Karpas-422 (cell line): ENCODE data around the gene PCSK4. TPM values are rescaled to one million over a fixed set of nuclear protein-coding genes. Genes with fewer than 3 reads are reported as not detected.
"Not testable (repeated sequence)": the region's sequence is repeated elsewhere in the genome, so short reads cannot be mapped to it uniquely, and the experiment has no call there.

ENCODE experiments used
- DNase-seq: peaks from one replicate; pipeline ENCODE4 v3.0.0-alpha.2; 2015
- H2AFZ ChIP-seq: fragments of 200-600 bp; sonication (generic); 2 replicates; pipeline ENCODE4 v1.6.1; 2014; ENCODE audit warnings: antibody characterized with exemption, low read length, mixed read lengths
- H3K27ac ChIP-seq: fragments of 200-600 bp; sonication (generic); 2 replicates; pipeline ENCODE4 v1.5.1; 2014; ENCODE audit warnings: mild to moderate bottlenecking, low read length, moderate library complexity
- H3K27me3 ChIP-seq: fragments of 200-600 bp; sonication (generic); 2 replicates; pipeline ENCODE4 v1.6.1; 2014; ENCODE audit warnings: low read length, mixed read lengths
- H3K36me3 ChIP-seq: fragments of 200-600 bp; sonication (generic); 2 replicates; pipeline ENCODE4 v1.6.1; 2014; ENCODE audit warnings: low read length, mixed read lengths; ENCODE audit not compliant: insufficient read depth
- H3K4me1 ChIP-seq: fragments of 200-600 bp; sonication (generic); 2 replicates; pipeline ENCODE4 v1.6.1; 2014; ENCODE audit warnings: mild to moderate bottlenecking, low read length, mixed read lengths
- H3K4me2 ChIP-seq: fragments of 200-600 bp; sonication (generic); 2 replicates; pipeline ENCODE4 v1.6.1; 2014; ENCODE audit warnings: low read length, low read depth, mild to moderate bottlenecking; ENCODE audit not compliant: poor library complexity, severe bottlenecking
- H3K4me3 ChIP-seq: fragments of 200-600 bp; sonication (generic); 2 replicates; pipeline ENCODE4 v1.5.1; 2014; ENCODE audit warnings: mild to moderate bottlenecking, antibody characterized with exemption, low read length, mixed read lengths
- H3K79me2 ChIP-seq: fragments of 200-600 bp; sonication (generic); 2 replicates; pipeline ENCODE4 v1.6.1; 2014; ENCODE audit warnings: mild to moderate bottlenecking, low read length, mixed read lengths
- H3K9ac ChIP-seq: fragments of 200-600 bp; sonication (generic); 2 replicates; pipeline ENCODE4 v1.6.0; 2014; ENCODE audit warnings: low read length
- H3K9me2 ChIP-seq: fragments of 200-600 bp; sonication (generic), shearing (Covaris generic); replicated peaks from 2 replicates; pipeline ENCODE4 v1.6.0; 2014; ENCODE audit warnings: mild to moderate bottlenecking, low read length, moderate library complexity; ENCODE audit not compliant: insufficient read depth
- H3K9me3 ChIP-seq: fragments of 300-700, 200-600 bp; sonication (generic); 2 replicates; pipeline ENCODE4 v1.6.1; 2014; ENCODE audit warnings: low read length, mixed read lengths
- H4K20me1 ChIP-seq: fragments of 200-600 bp; sonication (generic); 2 replicates; pipeline ENCODE4 v1.6.1; 2014; ENCODE audit warnings: mild to moderate bottlenecking, antibody characterized with exemption, low read length, low read depth; ENCODE audit not compliant: insufficient read depth
- total RNA-seq: library from RNA; depleted of rRNA; stranded (reverse); fragments of >200 nt; shearing (Covaris generic); gene quantifications from 2 replicates; pipeline ENCODE4 v1.2.3, GENCODE V29; 2014; ENCODE audit warnings: low replicate concordance

Gene PCSK4
- total RNA-seq, 1 experiment from 2014 or later, result 2.0 TPM

DNA sequence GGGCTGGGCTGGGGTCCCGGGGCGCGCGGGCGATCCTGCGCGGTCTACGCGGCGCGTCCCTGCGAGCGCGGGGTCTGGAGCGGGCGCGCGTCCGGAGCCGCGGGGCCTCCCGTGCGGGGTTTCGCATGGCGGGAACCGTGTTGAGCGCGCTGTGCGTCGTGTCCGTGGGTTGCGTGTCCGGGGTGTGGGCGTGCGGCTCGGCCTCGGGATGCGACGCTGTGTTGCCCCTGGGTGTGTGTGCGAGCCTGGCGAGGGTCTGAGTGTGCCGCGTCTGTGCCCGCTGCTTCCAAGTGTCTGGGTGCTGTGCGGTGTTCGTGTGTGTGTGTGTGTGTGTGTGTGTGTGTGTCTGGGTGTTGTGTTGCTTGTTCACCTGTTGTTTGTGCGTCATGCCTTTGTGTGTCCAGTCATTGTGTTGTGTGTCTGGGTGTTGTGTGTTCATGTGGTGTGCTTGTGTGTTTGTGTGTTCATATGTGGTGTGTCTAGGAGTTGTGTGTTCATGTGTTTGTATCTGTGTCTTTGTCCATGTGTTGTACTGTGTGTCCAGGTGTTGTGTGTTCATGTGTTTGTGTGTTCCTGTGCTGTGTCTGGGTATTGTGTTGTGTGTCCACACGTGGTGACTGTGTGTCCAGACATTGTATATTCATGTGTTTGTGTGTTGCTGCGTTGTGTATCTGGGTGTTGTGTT lies 34.3 kb upstream of the PCSK4 start:
- Histone ChIP-seq H3K27me3 (no peaks in the 10 kb centered on the region), H3K36me3 (no peaks in the 10 kb centered on the region), H3K9me2 (no peaks in the 10 kb centered on the region), H3K4me3 (no peak overlapping the region), H3K9ac (no peak overlapping the region), H3K79me2 (no peaks in the 10 kb centered on the region), H4K20me1 (no peaks in the 10 kb centered on the region), H3K4me1 (no peaks in the 10 kb centered on the region; the same call in 1 of the 2 replicates), H3K9me3 (no peaks in the 10 kb centered on the region), H3K4me2 (no peak overlapping the region), H3K27ac (no peak overlapping the region), H2AFZ (no peak overlapping the region)
- no peak for DNase-seq

DNA sequence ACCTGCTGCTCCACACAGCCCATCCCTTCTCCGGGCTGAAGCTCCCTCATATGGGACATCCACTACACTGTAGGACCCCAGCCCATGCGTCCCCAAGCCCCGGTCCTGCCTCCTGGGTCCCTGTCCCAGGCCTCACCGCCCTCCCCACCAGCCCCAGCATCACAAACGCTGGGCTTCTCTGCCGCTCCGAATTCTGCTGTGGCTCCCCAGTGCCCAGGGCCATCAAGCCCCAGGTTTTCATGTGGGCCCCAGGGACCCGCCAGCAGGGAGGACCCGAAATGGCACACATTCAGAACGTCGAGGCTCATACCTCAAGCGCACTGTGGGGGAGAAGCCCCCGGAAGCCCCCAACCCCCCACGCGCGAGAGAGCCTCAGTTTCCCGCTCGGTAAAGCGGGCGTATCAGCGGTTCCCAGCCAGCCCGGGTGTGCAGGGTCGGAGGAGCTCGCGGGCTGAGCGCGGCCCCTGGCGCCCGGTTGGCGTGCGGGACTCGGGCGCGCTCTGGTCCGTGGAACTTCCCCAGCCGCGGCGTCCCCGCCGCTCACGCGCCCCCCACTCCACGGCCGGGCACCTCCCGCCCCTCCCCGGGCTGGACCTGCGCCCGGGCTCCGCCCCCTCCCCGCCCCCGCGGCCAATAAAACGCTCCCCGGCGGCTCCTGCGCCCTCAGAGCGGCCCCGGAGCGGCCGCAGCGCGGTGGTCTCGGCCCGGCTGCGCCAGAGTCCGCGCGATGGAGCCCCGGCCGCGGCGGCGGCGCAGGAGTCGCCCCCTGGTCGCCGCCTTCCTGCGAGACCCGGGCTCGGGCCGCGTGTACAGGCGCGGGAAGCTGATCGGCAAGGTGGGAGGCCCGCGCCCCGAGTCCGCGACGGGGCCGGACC lies 33.5 kb upstream of the PCSK4 start, which contains the start of gene PLK5:
PLK5 (plus strand) TSS at position 666 of the 875 bp plus-strand sequence. CDS start 2,920 bp downstream, outside the sequence.
- Histone ChIP-seq H3K4me1 (no peaks in the 10 kb centered on the region; the same call in 1 of the 2 replicates), H2AFZ (no peak within 1 kb of the TSS), H3K4me2 (no peak within 1 kb of the TSS), H3K27ac (no peak within 1 kb of the TSS), H3K27me3 (no peaks in the 10 kb centered on the region), H3K4me3 (no peak within 1 kb of the TSS), H3K79me2 (no peaks in the 10 kb centered on the region), H3K9ac (no peak within 1 kb of the TSS), H3K9me2 (no peaks in the 10 kb centered on the region), H4K20me1 (no peaks in the 10 kb centered on the region), H3K9me3 (no peaks in the 10 kb centered on the region), H3K36me3 (no peaks in the 10 kb centered on the region)
- DNase-seq, result no peak

DNA sequence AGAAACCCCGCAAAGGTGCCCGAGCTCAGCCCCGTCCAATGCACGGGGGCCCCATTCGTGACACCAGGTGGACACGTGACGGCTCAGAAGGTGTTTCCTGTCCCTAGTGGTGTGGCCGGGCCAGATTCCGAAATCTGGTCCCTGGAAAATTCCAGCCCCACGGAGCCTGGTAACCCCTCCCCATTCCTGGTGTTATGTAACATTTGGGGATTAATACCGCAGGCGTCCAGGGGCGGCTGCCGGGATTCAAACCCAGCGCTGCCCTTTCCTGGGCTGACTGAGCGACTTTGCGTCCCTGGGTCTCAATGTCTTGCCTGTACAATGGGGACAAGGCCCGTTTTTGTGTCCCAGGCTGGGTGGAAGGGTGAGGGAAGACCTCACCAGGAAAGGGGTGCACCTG lies 32.7 kb upstream of the PCSK4 start:
- H3K9me3 ChIP-seq, result no peaks in the 10 kb centered on the region
- H3K27ac ChIP-seq, result no peak overlapping the region
- no peaks in the 10 kb centered on the region for H3K9me2 ChIP-seq
- no peak overlapping the region for H3K4me3 ChIP-seq
- DNase-seq, result no peak
- no peaks in the 10 kb centered on the region for H3K79me2 ChIP-seq
- no peak overlapping the region for H3K4me2 ChIP-seq
- H4K20me1 ChIP-seq, result no peaks in the 10 kb centered on the region
- no peaks in the 10 kb centered on the region for H3K27me3 ChIP-seq
- no peak overlapping the region for H2AFZ ChIP-seq
- H3K4me1 ChIP-seq, result no peaks in the 10 kb centered on the region; the same call in 1 of the 2 replicates
- H3K36me3 ChIP-seq, result no peaks in the 10 kb centered on the region
- H3K9ac ChIP-seq, result no peak overlapping the region

DNA sequence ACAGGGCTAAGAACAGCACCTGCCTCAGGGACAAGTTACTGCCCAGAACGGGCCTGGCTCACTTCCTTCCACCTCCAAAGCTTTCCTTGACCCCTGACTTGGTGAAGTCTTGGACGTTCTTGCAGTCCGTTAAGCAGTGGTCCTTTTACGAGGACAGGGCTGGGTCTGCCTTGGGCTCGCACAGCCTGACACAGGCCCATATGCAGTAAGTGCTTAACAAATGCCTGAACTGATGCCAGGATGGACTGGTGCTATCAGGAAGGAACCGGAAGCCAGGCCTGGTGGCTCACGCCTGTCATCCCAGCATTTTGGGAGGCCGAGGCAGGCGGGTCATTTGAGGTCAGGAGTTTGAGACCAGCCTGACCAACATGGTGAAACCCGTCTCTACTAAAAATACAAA lies 31.9 kb upstream of the PCSK4 start:
- Histone ChIP-seq H4K20me1 (no peaks in the 10 kb centered on the region), H3K9me3 (no peaks in the 10 kb centered on the region), H3K9me2 (no peaks in the 10 kb centered on the region), H3K27me3 (no peaks in the 10 kb centered on the region), H3K36me3 (no peaks in the 10 kb centered on the region), H3K27ac (no peak overlapping the region), H3K4me2 (no peak overlapping the region), H3K4me1 (no peaks in the 10 kb centered on the region; the same call in 1 of the 2 replicates), H3K9ac (no peak overlapping the region), H3K4me3 (no peak overlapping the region), H2AFZ (no peak overlapping the region), H3K79me2 (no peaks in the 10 kb centered on the region)
- no peak for DNase-seq

DNA sequence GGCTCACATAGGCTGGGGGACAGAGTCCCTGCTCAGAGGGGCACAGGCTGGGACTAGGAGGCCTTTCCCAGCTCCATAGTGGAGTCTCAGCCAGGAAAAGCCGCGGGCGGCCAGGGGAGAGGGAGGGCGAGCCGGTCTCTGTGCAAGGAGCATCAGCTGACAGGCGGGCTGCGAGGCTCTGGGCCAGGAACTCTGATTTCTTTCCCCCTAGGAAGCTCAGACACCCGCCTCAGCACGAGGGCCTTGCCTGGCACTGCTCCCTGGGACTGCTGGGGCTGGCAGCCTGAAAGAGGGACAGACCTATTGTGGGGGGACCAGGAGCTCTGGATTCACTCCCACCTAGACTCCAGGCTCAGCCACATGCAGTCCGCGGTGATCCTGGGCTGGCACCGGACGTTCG lies 31.5 kb upstream of the PCSK4 start:
- Histone ChIP-seq H3K4me2 (no peak overlapping the region), H3K79me2 (no peaks in the 10 kb centered on the region), H3K27ac (no peak overlapping the region), H3K9me2 (no peaks in the 10 kb centered on the region), H2AFZ (no peak overlapping the region), H3K4me3 (no peak overlapping the region), H4K20me1 (no peaks in the 10 kb centered on the region), H3K27me3 (no peaks in the 10 kb centered on the region), H3K9ac (no peak overlapping the region), H3K4me1 (no peaks in the 10 kb centered on the region; the same call in 1 of the 2 replicates), H3K9me3 (no peaks in the 10 kb centered on the region), H3K36me3 (no peaks in the 10 kb centered on the region)
- no peak for DNase-seq

DNA sequence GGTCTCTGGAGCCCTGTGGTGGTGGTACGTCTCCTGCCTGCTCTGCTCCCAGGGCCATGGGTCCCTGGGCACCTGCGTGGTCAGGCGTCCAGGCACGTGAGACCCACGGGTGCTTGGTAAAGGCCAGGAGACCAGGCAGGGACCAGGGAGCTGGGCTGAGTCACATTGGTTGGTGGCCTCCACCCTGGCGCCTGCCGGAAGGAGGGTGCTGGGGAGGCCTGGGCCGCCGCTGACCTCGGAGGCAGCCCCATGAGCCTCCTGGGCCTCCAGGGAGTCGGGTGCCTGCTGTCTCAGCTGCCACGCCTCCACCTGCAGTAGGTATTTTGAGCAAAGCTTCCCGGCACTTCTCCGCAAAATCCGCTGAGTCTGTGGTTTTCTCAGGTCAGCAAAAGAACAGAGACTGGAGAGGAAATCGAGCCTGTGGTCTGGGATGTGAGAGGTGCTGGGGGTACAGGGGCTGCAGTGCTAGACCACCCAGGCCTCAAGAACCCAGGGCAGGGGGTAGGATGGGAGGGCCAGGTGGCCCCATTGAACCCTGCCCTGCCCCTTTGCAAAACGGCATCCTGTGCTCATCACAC lies 30.1 kb upstream of the PCSK4 start:
- Histone ChIP-seq H3K4me1 (no peaks in the 10 kb centered on the region; the same call in 1 of the 2 replicates), H3K27me3 (no peaks in the 10 kb centered on the region), H2AFZ (no peak overlapping the region), H3K36me3 (no peaks in the 10 kb centered on the region), H3K9me2 (no peaks in the 10 kb centered on the region), H4K20me1 (no peaks in the 10 kb centered on the region), H3K4me2 (no peak overlapping the region), H3K4me3 (no peak overlapping the region), H3K9me3 (no peaks in the 10 kb centered on the region), H3K9ac (no peak overlapping the region), H3K79me2 (no peaks in the 10 kb centered on the region), H3K27ac (no peak overlapping the region)
- no peak for DNase-seq

DNA sequence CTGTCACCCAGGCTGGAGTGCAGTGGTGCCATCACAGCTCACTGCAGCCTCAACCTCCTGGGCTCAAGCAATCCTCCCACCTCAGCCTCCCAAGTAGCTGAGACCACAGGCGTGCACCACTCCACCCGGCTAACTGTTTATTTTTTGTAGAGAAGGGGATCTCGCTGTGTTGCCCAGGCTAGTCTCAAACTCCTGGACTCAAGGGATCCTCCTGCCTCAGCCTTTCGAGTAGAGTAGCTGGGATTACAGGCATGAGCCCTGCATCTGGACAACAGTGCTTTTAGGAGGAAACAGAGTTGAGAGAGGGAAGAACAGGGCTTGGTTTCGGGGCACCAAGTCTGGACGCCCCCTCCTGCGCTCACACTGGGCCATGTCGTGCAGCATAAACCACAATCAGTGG lies 29.7 kb upstream of the PCSK4 start:
- DNase-seq, H3K4me2 ChIP-seq, H3K4me1 ChIP-seq, H3K79me2 ChIP-seq, H3K9ac ChIP-seq, H3K9me2 ChIP-seq, H3K27ac ChIP-seq, H4K20me1 ChIP-seq, H3K4me3 ChIP-seq, H2AFZ ChIP-seq, H3K36me3 ChIP-seq, H3K27me3 ChIP-seq, H3K9me3 ChIP-seq: not testable (repeated sequence)

DNA sequence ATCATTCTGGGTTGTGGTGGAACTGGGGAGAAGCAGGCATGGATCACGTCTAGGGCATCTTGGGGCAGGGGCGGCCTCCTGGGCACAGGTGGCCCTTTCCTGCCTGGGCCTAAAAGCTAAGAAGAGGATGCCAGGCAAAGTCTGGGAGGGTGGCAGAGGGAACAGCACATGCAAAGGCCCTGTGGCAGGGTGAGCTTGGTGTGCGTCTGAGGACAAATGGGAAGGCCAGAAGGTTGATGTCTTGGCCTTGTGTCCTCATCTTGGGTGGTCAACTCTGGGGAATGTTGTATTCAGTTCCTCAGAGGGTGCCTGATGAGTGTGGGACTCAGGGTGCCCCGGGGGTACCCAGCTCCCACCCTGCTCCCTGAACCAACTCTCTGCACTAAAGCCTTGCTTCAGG lies 28.3 kb upstream of the PCSK4 start:
- no peak overlapping the region for H3K4me3 ChIP-seq
- no peaks in the 10 kb centered on the region; the same call in 1 of the 2 replicates for H3K4me1 ChIP-seq
- no peaks in the 10 kb centered on the region for H4K20me1 ChIP-seq
- no peaks in the 10 kb centered on the region for H3K36me3 ChIP-seq
- no peaks in the 10 kb centered on the region for H3K9me2 ChIP-seq
- H3K79me2 ChIP-seq, result no peaks in the 10 kb centered on the region
- H3K9ac ChIP-seq, result no peak overlapping the region
- no peak overlapping the region for H3K4me2 ChIP-seq
- H3K27me3 ChIP-seq, result no peaks in the 10 kb centered on the region
- no peak for DNase-seq
- H3K9me3 ChIP-seq, result no peaks in the 10 kb centered on the region
- no peak overlapping the region for H3K27ac ChIP-seq
- no peak overlapping the region for H2AFZ ChIP-seq
